ENCODE data around the gene CCDC27.
"Not testable (repeated sequence)": the region's sequence is repeated elsewhere in the genome, so short reads cannot be mapped to it uniquely, and the experiment has no call there.

The CCDC27 gene

GRCh38 chr1:3718764-3719163, 33.5 kb upstream of the CCDC27 start:
- DNase-seq, result no peak

GRCh38 chr1:3721955-3722465, 30.2 kb upstream of the CCDC27 start:
- no peak for DNase-seq

GRCh38 chr1:3722846-3723245, 29.4 kb upstream of the CCDC27 start:
- DNase-seq, result no peak

DNA sequence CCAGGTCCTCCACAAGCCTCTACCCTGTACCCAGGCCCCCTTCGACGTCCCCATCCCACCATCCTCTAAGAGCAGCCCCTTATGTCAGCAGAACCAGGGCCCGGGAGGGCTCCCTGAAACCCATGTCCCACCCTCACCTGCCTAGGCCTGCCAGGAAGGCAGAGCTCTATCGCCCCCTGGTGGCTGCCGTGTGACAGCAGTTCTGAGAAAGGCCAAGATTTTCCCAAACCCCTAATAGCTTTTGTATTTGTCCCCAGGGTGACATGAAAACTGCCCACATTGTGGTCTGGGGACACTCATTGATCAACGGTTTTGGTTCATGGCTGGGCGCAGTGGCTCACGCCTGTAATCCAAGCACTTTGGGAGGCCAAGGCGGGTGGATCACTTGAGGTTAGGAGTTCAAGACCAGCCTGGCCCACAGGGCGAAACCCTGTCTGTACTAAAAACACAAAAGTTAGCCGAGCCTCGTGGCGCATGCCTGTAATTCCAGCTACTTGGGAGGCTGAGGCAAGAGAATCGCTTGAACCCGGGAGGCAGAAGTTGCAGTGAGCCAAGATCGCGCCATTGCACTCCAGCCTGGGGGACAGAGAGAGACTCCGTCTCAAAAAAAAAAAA, 27.7 kb upstream of the CCDC27 start:
- DNase-seq, result not testable (repeated sequence)

DNA sequence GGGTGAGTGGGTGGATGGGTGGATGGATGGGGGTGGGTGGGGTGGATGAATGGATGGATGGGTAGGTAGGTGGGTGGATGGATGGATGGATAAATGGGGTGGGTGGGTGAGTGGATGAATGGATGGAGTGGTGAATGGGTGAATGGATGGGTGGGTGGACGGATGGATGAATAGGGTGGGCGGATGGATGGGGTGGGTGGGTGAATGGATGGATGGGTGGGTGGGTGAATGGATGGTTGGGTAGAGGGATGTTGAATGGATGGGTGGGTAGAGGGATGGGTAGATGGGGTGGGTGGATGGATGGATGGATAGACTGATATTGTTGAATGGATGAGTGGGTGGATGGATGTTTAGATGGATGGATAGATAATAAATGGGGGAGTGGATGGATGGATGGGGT, 26.9 kb upstream of the CCDC27 start:
- DNase-seq, result no peak

DNA sequence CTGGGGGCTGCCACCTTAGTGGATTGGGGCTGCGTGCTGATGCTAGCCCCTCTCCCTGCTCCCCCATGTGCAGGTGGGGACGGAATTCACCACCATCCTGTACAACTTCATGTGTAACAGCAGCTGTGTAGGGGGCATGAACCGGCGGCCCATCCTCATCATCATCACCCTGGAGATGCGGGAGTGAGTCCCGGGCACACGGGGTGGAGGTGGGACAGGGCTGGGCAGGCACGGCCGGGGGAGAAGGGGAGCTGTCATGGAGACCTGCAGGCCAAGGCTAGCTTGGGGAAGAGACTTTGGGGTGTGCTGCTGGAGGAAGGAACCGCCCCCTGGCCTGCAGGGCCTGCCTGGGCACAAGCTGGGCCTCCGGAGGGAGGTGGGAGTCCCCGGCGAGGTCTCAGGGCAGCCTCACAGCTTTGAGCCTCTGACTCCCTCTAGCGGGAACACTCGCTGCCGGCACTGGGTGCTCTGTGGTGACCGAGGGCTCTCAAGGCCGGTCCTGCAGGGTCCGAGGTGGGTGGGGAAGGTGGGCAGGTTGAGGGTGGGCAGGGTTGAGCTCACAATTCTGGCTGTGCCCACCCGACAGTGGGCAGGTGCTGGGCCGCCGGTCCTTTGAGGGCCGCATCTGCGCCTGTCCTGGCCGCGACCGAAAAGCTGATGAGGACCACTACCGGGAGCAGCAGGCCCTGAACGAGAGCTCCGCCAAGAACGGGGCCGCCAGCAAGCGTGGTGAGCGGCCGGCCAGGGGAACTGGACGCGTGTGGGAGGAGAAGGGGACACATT, 25.0 kb upstream of the CCDC27 start:
- DNase-seq, result no peak

- no peak for DNase-seq
Observed at GRCh38 chr1:3727825-3728776, 24.1 kb upstream of the CCDC27 start.

GRCh38 chr1:3729594-3730542, 22.4 kb upstream of the CCDC27 start:
- no peak for DNase-seq

GRCh38 chr1:3730543-3731247, 21.6 kb upstream of the CCDC27 start:
- no peak for DNase-seq

DNA sequence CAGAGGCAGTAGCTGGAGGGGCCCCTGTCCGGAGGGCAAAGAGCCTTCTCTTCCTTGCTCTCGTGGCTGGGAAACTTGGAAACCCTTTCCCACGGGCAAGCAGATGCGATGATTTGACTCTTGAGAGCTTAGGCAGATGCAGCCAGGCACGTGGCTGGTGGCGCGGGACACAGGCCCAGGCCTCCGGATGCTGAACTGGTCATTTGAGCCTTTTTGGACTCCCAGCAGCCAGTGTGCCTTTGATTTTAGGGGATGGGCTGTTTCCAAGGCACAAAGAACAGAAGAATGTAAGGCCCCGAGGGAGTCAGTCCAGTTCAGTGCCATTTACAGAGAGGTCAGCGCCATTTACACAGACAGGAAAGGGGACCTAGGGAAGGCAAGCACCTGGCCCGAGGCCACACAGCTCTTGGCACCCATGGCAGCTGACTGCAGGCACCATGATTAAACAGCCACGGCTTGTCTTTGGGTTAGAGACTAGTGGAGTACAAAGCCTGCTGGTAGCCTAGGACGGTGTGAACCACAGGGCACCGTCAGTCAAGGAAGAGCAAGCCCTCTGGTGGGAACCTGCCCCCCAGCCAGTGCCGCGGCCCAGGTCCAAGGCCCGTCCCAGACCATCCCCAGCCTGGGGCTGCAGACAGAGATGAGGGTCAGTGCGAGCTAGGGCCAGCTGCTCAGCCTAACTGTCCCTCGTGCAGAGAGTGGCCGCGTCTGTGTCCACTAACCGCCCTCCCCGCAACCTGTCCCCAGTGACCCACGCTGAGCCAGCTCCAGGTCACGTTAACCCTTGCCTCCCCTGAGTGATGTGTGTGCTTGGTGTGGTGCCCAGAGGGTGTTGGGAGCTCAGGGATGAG, 20.4 kb upstream of the CCDC27 start:
- no peak for DNase-seq

GRCh38 chr1:3732434-3733093, 19.7 kb upstream of the CCDC27 start:
- DNase-seq, result no peak

- DNase-seq, result no peak
Observed at GRCh38 chr1:3733094-3733882, 19.0 kb upstream of the CCDC27 start.

- DNase-seq, result no peak
Observed at GRCh38 chr1:3733883-3734589, 18.2 kb upstream of the CCDC27 start.

DNA sequence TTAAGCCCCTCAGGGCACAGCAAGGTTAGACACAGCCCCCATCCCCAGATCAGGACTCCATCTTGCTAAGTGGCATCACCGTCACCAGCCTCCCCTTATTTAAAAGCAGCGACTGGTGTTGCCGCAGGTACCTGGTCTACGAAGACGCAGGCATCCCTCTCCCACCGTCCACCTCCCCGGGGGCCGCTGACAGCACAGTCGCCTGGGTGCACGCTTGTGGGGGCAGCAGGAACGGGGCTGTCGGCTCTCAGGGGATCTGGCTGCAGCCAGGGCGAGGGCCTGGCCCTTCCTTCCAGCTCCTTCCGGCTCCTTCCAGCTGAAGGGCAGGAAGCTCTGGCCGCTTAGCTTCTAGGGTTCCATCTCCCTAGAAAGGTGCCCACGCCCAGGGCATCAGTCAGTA, 17.6 kb upstream of the CCDC27 start:
- DNase-seq, result no peak

- no peak for DNase-seq
Observed at GRCh38 chr1:3735027-3735681, 17.1 kb upstream of the CCDC27 start.

GRCh38 chr1:3735688-3736087, 16.6 kb upstream of the CCDC27 start:
- DNase-seq, result no peak

- DNase-seq, result no peak
Observed at GRCh38 chr1:3736131-3736561, 16.1 kb upstream of the CCDC27 start.

DNA sequence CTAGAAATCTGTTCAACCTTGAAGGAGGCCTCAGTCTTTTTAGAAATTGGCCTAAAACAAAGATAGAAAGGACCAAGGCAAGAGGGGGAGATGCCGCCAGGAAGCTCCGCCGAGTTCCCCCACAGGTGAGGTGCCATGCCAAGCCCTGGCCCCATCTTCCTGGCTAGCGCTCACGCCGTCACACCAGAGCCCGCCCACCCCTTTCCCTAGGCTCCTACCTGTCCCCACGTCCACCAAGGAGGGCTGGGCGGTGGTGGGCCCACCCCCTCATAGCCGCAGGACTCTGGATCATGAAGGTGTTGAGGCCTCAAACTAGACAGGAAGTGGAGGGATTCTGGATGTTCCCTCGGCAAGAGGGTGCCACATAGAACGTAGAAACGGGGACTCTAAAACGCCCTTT, 15.5 kb upstream of the CCDC27 start:
- no peak for DNase-seq
